Measurements from ENCODE around the gene KIF12.
"Not testable (repeated sequence)": the region's sequence is repeated elsewhere in the genome, so short reads cannot be mapped to it uniquely, and the experiment has no call there.

KIF12 gene

DNA sequence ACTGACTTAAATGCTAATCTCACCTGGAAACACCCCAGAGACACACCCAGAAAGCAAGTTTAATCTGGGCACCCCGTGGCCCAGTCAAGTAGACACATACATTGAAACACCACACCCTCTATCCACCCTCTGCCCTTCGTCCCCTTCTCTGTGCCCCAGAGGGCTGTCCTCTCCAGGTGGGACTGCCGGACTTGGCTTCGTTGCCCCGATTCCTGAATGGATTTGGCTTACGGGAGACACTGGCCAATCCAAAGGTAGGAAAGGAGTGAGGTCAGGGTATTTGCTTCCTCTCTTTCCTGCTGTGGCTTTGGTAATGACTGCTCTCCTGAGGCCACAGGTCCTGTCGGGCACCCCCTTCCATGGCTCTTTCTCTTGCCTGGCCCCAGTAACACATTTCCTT lies 31.0 kb upstream of the KIF12 start:
- H3K4me3 ChIP-seq (ENCODE audit: low read depth, low read length): no peak overlapping the region
- no peaks in the 10 kb centered on the region for H3K9me3 ChIP-seq (ENCODE audit: control insufficient read depth, low read length)
- no peak overlapping the region for H3K4me2 ChIP-seq (ENCODE audit: low read length)
- H3K4me1 ChIP-seq: no peaks in the 10 kb centered on the region
- no peaks in the 10 kb centered on the region for H3K79me2 ChIP-seq
- no peaks in the 10 kb centered on the region for H3K27me3 ChIP-seq (ENCODE audit: control insufficient read depth, insufficient read depth, low read length)
- no peak overlapping the region for H3K9ac ChIP-seq
- H3K36me3 ChIP-seq (ENCODE audit: control insufficient read depth, insufficient read depth, low read length): no peaks in the 10 kb centered on the region
- H3K27ac ChIP-seq: no peak overlapping the region
- TF ChIP-seq, protein P1, sequence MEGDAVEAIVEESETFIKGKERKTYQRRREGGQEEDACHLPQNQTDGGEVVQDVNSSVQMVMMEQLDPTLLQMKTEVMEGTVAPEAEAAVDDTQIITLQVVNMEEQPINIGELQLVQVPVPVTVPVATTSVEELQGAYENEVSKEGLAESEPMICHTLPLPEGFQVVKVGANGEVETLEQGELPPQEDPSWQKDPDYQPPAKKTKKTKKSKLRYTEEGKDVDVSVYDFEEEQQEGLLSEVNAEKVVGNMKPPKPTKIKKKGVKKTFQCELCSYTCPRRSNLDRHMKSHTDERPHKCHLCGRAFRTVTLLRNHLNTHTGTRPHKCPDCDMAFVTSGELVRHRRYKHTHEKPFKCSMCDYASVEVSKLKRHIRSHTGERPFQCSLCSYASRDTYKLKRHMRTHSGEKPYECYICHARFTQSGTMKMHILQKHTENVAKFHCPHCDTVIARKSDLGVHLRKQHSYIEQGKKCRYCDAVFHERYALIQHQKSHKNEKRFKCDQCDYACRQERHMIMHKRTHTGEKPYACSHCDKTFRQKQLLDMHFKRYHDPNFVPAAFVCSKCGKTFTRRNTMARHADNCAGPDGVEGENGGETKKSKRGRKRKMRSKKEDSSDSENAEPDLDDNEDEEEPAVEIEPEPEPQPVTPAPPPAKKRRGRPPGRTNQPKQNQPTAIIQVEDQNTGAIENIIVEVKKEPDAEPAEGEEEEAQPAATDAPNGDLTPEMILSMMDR (IDR thresholded peaks at IDR 0.05): no peak
- no peak overlapping the region for H2AFZ ChIP-seq

DNA sequence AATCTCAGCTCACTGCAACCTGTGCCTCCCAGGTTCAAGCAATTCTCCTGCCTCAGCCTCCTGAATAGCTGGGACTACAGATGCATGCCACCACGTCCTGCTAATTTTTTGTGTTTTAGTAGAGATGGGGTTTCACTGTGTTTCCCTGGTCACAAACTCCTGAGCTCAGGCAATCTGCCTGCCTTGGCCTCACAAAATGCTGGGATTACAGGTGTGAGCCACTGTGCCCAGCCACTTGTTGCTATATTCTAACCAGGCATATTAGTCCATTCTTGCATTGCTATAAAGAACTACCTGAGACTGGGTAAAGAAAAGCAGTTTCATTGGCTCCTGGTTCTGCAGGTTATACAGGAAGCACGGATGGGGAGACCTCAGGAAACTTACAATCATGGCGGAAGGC lies 29.7 kb upstream of the KIF12 start:
- H3K9ac ChIP-seq; H3K4me3 ChIP-seq (ENCODE audit: low read depth, low read length); H3K9me3 ChIP-seq (ENCODE audit: control insufficient read depth, low read length); H2AFZ ChIP-seq; H3K4me1 ChIP-seq; H3K27ac ChIP-seq; H3K79me2 ChIP-seq; H3K4me2 ChIP-seq (ENCODE audit: low read length); H3K27me3 ChIP-seq (ENCODE audit: control insufficient read depth, insufficient read depth, low read length); H3K36me3 ChIP-seq (ENCODE audit: control insufficient read depth, insufficient read depth, low read length): not testable (repeated sequence)

DNA sequence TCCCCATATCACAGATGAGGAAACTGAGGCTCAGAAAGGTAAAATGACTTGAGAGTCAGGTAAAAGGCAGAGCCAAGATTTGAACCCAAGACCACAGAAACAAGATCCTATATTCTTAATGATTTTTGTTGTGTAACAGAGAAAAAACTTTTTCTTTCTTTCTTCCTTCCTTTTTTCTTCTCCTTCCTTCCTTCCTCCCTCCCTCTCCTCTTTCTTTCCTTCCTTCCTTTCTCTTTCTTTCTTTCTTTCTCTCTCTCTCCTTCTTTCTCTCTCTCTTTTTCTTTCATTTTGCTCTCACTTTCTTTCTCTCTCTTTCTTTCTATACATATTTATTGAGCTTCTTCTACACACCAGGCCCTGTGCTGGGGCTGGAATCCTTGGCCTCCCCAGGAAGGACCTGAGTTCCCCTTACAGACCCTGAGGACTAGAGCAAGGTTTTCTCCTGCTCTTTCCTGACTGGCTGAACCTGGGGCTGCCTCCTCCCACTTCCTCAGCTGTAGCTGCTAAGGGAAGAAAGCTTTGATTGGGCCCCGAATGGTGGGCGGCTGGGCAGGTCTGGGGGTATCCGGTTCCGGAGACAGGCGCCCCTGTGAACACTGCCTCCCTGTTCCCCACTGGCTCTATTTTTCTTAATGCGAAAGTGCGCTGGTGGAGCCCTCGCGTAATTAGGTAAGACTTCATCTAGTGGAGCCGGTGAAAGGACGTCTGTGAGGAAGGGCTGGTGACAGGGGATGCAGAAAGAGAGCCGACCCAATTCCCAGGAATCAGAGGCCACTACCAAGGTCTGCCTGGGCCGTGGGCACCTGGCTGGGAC lies 27.4 kb upstream of the KIF12 start:
- Histone ChIP-seq H3K27me3 (ENCODE audit: control insufficient read depth, insufficient read depth, low read length) (no peaks in the 10 kb centered on the region), H3K27ac (no peak overlapping the region), H3K36me3 (ENCODE audit: control insufficient read depth, insufficient read depth, low read length) (no peaks in the 10 kb centered on the region), H3K79me2 (no peaks in the 10 kb centered on the region), H3K4me2 (ENCODE audit: low read length) (no peak overlapping the region), H3K4me3 (ENCODE audit: low read depth, low read length) (no peak overlapping the region), H2AFZ (no peak overlapping the region), H3K9me3 (ENCODE audit: control insufficient read depth, low read length) (no peaks in the 10 kb centered on the region), H3K4me1 (no peaks in the 10 kb centered on the region), H3K9ac (no peak overlapping the region)
- TF ChIP-seq, protein P1 (IDR thresholded peaks at IDR 0.05): no peak

DNA sequence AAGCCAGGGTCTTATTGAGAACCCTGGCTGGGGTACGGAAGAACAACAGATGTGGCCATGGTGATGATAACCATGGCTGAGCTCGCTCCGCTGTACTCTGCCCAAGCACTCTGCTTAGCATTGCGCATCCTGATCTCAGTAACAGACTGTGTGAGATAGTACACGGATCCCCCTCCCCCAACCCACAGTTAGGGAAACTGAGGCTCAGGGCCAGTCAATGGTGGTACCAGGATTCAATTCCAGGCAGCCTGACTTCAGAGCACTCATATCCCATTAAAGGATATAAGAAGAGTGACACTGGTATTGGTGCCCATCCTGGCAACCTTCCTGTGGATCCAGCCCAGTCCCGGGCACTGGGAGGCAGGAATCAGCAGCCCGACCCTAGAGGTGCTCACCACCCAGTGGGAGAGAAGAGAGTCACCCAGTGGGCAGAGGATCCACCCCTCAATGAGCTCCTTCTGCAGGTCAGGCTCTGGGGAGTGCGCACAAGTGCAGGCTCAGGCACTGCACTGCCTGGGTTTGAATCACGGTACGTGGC lies 26.5 kb upstream of the KIF12 start:
- Histone ChIP-seq H3K4me1 (no peaks in the 10 kb centered on the region), H3K4me3 (ENCODE audit: low read depth, low read length) (no peak overlapping the region), H3K27ac (no peak overlapping the region), H3K4me2 (ENCODE audit: low read length) (no peak overlapping the region), H3K9me3 (ENCODE audit: control insufficient read depth, low read length) (no peaks in the 10 kb centered on the region), H3K27me3 (ENCODE audit: control insufficient read depth, insufficient read depth, low read length) (no peaks in the 10 kb centered on the region), H3K36me3 (ENCODE audit: control insufficient read depth, insufficient read depth, low read length) (no peaks in the 10 kb centered on the region), H2AFZ (no peak overlapping the region), H3K79me2 (no peaks in the 10 kb centered on the region), H3K9ac (no peak overlapping the region)
- TF ChIP-seq, protein P1 (IDR thresholded peaks at IDR 0.05): no peak

DNA sequence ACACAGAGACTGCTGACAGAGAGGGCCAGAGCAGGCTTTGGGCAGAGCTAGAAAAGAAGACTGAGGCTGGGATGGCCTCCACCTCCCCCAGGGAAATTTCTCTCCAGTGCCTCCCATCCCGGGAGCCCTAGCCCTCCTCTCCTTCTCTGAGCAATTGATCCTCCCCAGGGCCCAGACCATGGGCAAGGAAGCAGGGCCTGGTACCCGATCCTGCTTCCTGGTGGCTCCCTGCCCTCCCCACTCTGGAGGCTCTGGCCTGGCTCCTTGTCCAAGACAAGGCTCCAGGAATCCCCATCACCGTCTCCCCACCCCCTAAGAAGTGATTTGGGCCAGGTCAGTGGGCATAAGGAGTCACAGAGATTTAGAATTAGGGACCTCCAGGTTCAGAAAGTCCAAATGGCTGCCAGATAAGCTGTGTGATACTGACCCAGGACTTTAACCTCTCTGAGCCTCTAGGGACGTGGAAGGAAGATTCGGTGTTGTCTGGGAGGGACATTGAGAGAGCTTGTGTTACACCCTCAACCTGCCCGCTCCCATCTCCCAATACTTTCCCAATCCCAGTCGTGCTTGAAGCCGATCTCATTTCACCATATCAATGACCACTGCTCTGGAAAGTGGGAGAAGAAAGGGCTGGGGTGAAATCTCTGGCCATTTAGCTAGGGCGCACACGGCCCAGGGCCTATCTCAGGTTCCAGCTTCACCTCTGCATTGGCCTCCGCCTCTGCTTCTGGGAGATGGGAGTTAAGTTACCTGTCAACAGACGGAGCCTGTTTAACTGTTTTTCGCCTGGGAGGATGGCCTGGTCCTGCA lies 25.8 kb upstream of the KIF12 start:
- Histone ChIP-seq H2AFZ (no peak overlapping the region), H3K9me3 (ENCODE audit: control insufficient read depth, low read length) (no peaks in the 10 kb centered on the region), H3K36me3 (ENCODE audit: control insufficient read depth, insufficient read depth, low read length) (no peaks in the 10 kb centered on the region), H3K9ac (no peak overlapping the region), H3K27ac (no peak overlapping the region), H3K4me1 (no peaks in the 10 kb centered on the region), H3K27me3 (ENCODE audit: control insufficient read depth, insufficient read depth, low read length) (no peaks in the 10 kb centered on the region), H3K4me2 (ENCODE audit: low read length) (no peak overlapping the region), H3K4me3 (ENCODE audit: low read depth, low read length) (no peak overlapping the region), H3K79me2 (no peaks in the 10 kb centered on the region)
- TF ChIP-seq, protein P1 (IDR thresholded peaks at IDR 0.05): no peak
